Middle frontal gyrus (tissue), 1 donor: ENCODE data around the gene LRR1.
"Not testable (repeated sequence)": the region's sequence is repeated elsewhere in the genome, so short reads cannot be mapped to it uniquely, and the experiment has no call there.

Source experiments
- DNase-seq: peaks from one replicate; pipeline ENCODE4 v3.0.0-alpha.2; 2015; ENCODE audit warnings: low spot score; ENCODE audit errors: extremely low spot score

The LRR1 gene

GRCh38 chr14:49585803-49586672 lies 12.7 kb upstream of the LRR1 start, which contains the start of gene RPS29:
RPS29 (minus strand) TSS chr14:49586380; CDS start chr14:49586346, 34 bp downstream.
- DNase-seq = peak; percentile 97

- peak; percentile 68 for DNase-seq
These were observed 11.9 kb upstream of the LRR1 start for GRCh38 chr14:49586673-49587460.

GRCh38 chr14:49589387-49589786 lies 9.4 kb upstream of the LRR1 start:
- no peak for DNase-seq

GRCh38 chr14:49593016-49593415 lies 5.7 kb upstream of the LRR1 start:
- no peak for DNase-seq

GRCh38 chr14:49594347-49595091 lies 4.2 kb upstream of the LRR1 start:
- peak; percentile 9 for DNase-seq

GRCh38 chr14:49598189-49598484 lies 603 bp upstream of the LRR1 start:
- DNase-seq = no peak

- DNase-seq = no peak
These were observed 8.8 kb downstream of the LRR1 start for GRCh38 chr14:49607583-49607982.

- DNase-seq = no peak
These were observed 13.5 kb downstream of the LRR1 start for GRCh38 chr14:49612251-49612650.

GRCh38 chr14:49612671-49613070 lies 13.9 kb downstream of the LRR1 start:
- DNase-seq = no peak

- no peak for DNase-seq
These were observed 15.5 kb downstream of the LRR1 start for GRCh38 chr14:49614196-49614595.

- no peak for DNase-seq
These were observed 17.0 kb downstream of the LRR1 start for GRCh38 chr14:49615776-49616175.

GRCh38 chr14:49617852-49618519 lies 19.2 kb downstream of the LRR1 start:
- DNase-seq = no peak

- DNase-seq = not testable (repeated sequence)
These were observed 20.5 kb downstream of the LRR1 start for GRCh38 chr14:49619273-49619672.

GRCh38 chr14:49619730-49620129 lies 21.0 kb downstream of the LRR1 start:
- no peak for DNase-seq

- peak; percentile 92 for DNase-seq
These were observed 21.7 kb downstream of the LRR1 start, which contains the start of the genes MGAT2 and RPL36AL for GRCh38 chr14:49620182-49621113. MGAT2 (plus strand) TSS chr14:49620799; CDS start chr14:49621269, 470 bp downstream. RPL36AL (minus strand) TSS chr14:49620626; CDS start chr14:49619104, 1,522 bp downstream.

GRCh38 chr14:49621114-49621881 lies 22.6 kb downstream of the LRR1 start:
- DNase-seq = no peak

GRCh38 chr14:49622022-49622607 lies 23.4 kb downstream of the LRR1 start:
- no peak for DNase-seq

GRCh38 chr14:49623387-49623786 lies 24.6 kb downstream of the LRR1 start:
- DNase-seq = no peak
